Measurements from ENCODE around the gene RBP2. TPM values are rescaled to one million over a fixed set of nuclear protein-coding genes. Genes with fewer than 3 reads are reported as not detected.

RBP2 gene
- not detected in 2 replicates for total RNA-seq

GRCh38 chr3:139476348-139476747, at the start of gene RBP2:
RBP2 (minus strand) TSS chr3:139476516; CDS start chr3:139476459, 57 bp downstream.

Other genes with a start within 250 kb of the RBP2 start
- 42.7 and 55.6 TPM in 2 replicates for gene MRPS22, start 132.5 kb downstream of the RBP2 start, total RNA-seq
- 61.0 and 91.1 TPM in 2 replicates for gene COPB2, start 86.9 kb downstream of the RBP2 start, total RNA-seq
- gene RBP1, start 63.2 kb upstream of the RBP2 start, total RNA-seq = 174 and 326 TPM in 2 replicates
- gene NMNAT3, start 201.5 kb upstream of the RBP2 start, total RNA-seq = 2.1 and 16.9 TPM in 2 replicates